Measurements from ENCODE around the gene LSP1.

Gene LSP1

DNA sequence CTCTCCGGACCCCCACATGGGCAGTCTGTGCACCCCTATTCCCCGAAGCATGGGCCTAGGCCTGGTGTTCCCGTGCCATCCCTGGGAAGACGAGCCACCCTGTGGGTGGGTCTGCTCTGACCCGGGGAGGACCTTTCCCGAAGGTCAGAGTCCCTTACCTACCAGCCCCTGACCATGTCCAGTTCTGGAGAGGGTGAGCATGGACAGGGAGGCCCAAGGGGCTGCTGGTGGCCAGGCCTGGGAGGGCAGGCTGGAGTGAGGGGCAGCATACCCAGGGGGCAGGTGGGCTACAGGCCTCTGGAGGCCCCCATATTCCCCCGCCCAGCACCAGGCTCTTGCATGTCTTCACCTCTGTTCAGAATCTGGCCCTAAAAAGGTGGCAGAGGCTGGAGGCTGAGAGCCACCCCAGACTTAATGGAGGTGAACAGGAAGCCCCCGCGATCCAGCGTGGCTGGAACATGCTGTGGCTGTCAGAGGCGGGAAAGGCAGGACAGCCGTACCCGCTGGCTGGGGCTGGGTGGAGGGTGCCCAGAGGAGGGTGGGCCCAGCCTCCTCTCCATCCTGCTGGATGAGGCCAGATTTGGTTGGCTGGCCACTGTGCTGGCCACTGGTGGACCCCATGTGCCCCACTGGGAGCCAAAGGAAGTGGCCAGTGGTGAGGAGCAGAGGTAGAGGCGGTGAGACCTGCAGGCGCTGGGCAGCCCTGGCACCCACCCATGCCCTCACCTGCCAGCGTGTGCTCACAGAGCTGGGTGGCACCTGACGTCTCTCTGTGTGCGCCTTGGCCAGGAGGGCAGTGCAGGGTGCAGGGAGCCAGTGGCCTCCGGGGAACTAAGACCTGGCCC lies 29.3 kb upstream of the LSP1 start:
- no peak overlapping the region for H3K4me2 ChIP-seq (ENCODE audit: low read depth, low read length)
- H2AFZ ChIP-seq (ENCODE audit: low read length): no peak overlapping the region
- H3K36me3 ChIP-seq (replicated peaks; ENCODE audit: insufficient read depth, low read length): no peaks in the 10 kb centered on the region
- no peaks in the 10 kb centered on the region for H3K4me1 ChIP-seq (ENCODE audit: low read length)
- H3K9me2 ChIP-seq (replicated peaks; ENCODE audit: insufficient read depth, low read length): no peaks in the 10 kb centered on the region
- H4K20me1 ChIP-seq (ENCODE audit: insufficient read depth, low read length): no peaks in the 10 kb centered on the region
- H3K27ac ChIP-seq (ENCODE audit: low read length): no peak overlapping the region
- no peak overlapping the region for H3K9ac ChIP-seq (ENCODE audit: low read length)
- peaks cover 85% of the 10 kb centered on the region for H3K27me3 ChIP-seq (replicated peaks; ENCODE audit: insufficient read depth, low read length)
- H3K9me3 ChIP-seq (replicated peaks; ENCODE audit: insufficient read depth, low read length): no peaks in the 10 kb centered on the region
- H3K79me2 ChIP-seq (ENCODE audit: low read length): no peaks in the 10 kb centered on the region
- no peak overlapping the region for H3K4me3 ChIP-seq (ENCODE audit: low read length)
- DNase-seq: no peak
- no peak for TF ChIP-seq EZH2phosphoT487 (IDR thresholded peaks at IDR 0.05; ENCODE audit: low read length)
- TF ChIP-seq, protein P1, sequence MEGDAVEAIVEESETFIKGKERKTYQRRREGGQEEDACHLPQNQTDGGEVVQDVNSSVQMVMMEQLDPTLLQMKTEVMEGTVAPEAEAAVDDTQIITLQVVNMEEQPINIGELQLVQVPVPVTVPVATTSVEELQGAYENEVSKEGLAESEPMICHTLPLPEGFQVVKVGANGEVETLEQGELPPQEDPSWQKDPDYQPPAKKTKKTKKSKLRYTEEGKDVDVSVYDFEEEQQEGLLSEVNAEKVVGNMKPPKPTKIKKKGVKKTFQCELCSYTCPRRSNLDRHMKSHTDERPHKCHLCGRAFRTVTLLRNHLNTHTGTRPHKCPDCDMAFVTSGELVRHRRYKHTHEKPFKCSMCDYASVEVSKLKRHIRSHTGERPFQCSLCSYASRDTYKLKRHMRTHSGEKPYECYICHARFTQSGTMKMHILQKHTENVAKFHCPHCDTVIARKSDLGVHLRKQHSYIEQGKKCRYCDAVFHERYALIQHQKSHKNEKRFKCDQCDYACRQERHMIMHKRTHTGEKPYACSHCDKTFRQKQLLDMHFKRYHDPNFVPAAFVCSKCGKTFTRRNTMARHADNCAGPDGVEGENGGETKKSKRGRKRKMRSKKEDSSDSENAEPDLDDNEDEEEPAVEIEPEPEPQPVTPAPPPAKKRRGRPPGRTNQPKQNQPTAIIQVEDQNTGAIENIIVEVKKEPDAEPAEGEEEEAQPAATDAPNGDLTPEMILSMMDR (IDR thresholded peaks at IDR 0.05; ENCODE audit: low read length): no peak
- TF ChIP-seq EZH2 (optimal IDR thresholded peaks at IDR 0.05; ENCODE audit: low read depth, low read length): no peak
- no peaks in the 10 kb centered on the region for H3F3A ChIP-seq (ENCODE audit: insufficient read depth, low read length)

DNA sequence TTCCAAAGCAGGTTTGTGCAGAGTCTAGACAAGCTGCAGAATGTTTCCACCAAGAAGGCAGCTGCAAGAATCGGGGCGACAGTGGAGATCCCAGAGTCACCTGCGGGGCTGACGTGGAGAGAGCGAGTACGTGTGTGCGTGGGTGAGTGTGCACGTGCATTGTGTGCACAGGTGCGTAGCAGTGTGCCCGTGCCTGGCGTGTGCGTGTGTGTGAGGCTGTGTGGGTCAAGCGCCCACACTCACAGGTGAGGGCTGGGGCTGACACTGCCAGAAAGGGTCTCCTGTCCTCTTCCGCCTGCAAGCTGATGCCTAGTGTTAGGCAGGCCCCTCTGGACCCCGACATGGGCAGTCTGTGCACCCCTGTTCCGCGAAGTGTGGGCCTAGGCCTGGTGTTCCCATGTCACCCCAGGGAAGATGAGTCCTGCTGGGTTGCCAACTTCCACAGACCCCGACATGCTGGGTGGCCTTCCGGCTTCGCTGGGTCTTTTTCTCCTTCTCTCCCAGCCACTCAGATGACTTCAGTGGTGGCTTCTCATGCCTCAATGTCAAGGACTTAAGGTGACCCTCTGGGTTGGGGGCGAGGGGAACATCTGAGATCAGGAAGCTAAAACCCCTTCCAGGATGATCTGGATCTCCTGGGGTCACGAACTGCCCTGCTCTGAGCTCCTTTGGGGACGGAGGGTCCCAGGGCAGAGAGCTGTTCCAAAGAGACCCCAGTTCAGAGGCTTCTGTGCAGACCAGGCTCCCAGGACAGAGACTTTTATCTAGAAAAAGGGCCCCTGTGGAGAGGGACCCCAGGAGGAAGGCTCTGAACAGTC lies 28.5 kb upstream of the LSP1 start:
- Histone ChIP-seq H4K20me1 (ENCODE audit: insufficient read depth, low read length) (no peaks in the 10 kb centered on the region), H3K4me3 (ENCODE audit: low read length) (no peak overlapping the region), H3K79me2 (ENCODE audit: low read length) (no peaks in the 10 kb centered on the region), H3K9me2 (replicated peaks; ENCODE audit: insufficient read depth, low read length) (no peaks in the 10 kb centered on the region), H3K9me3 (replicated peaks; ENCODE audit: insufficient read depth, low read length) (no peaks in the 10 kb centered on the region), H3F3A (ENCODE audit: insufficient read depth, low read length) (no peaks in the 10 kb centered on the region), H3K27me3 (replicated peaks; ENCODE audit: insufficient read depth, low read length) (peaks cover 85% of the 10 kb centered on the region), H2AFZ (ENCODE audit: low read length) (no peak overlapping the region), H3K36me3 (replicated peaks; ENCODE audit: insufficient read depth, low read length) (no peaks in the 10 kb centered on the region), H3K27ac (ENCODE audit: low read length) (no peak overlapping the region), H3K4me2 (ENCODE audit: low read depth, low read length) (no peak overlapping the region), H3K4me1 (ENCODE audit: low read length) (no peaks in the 10 kb centered on the region), H3K9ac (ENCODE audit: low read length) (no peak overlapping the region)
- TF ChIP-seq EZH2 (optimal IDR thresholded peaks at IDR 0.05; ENCODE audit: low read depth, low read length): no peak
- no peak for DNase-seq

DNA sequence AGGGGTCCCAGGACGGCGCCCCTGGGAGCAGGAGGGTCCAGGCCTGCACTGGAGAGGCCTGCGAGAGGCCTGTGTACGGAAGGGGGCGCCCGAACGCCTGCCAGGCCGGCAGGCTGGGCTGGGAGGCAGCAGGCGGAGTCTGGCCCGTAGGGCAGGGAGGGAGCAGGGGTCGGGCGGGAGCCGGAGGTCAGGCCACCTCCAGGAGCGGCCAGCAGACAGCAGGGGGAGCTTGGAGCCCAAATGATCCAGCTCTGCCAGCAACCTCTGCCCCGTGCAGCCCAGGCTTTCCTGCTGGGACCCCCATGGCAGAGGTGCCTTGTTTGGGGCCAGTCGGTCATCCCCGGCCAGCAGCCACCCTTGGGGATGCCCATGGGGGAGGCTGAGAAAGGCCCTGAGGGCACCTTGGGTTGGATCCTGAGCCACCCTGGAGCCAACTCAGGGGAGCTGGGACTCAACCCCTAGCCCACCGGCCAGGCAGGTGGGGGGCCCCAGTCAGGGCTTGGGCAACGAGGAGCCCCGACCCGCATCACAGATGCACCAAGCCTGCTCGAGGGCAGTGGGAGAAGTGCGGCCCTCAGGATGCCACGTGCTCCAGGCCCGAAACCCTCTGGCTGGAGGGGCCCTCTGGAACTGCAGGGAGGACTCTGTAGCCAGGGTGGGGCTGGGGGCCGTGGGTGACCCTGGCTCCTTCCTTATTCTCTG lies 27.7 kb upstream of the LSP1 start:
- no peaks in the 10 kb centered on the region for H3K9me2 ChIP-seq (replicated peaks; ENCODE audit: insufficient read depth, low read length)
- H3K4me1 ChIP-seq (ENCODE audit: low read length): no peaks in the 10 kb centered on the region
- no peak overlapping the region for H3K27ac ChIP-seq (ENCODE audit: low read length)
- no peaks in the 10 kb centered on the region for H3K79me2 ChIP-seq (ENCODE audit: low read length)
- H3K36me3 ChIP-seq (replicated peaks; ENCODE audit: insufficient read depth, low read length): no peaks in the 10 kb centered on the region
- TF ChIP-seq, protein P1 (IDR thresholded peaks at IDR 0.05; ENCODE audit: low read length): peak; percentile 54
- TF ChIP-seq EZH2 (optimal IDR thresholded peaks at IDR 0.05; ENCODE audit: low read depth, low read length) (no peak), EZH2phosphoT487 (IDR thresholded peaks at IDR 0.05; ENCODE audit: low read length) (no peak)
- H3K4me2 ChIP-seq (ENCODE audit: low read depth, low read length): no peak overlapping the region
- no peak overlapping the region for H2AFZ ChIP-seq (ENCODE audit: low read length)
- H3K9me3 ChIP-seq (replicated peaks; ENCODE audit: insufficient read depth, low read length): no peaks in the 10 kb centered on the region
- H3K4me3 ChIP-seq (ENCODE audit: low read length): no peak overlapping the region
- no peaks in the 10 kb centered on the region for H4K20me1 ChIP-seq (ENCODE audit: insufficient read depth, low read length)
- H3K9ac ChIP-seq (ENCODE audit: low read length): no peak overlapping the region
- peak; percentile 18 for DNase-seq
- no peaks in the 10 kb centered on the region for H3F3A ChIP-seq (ENCODE audit: insufficient read depth, low read length)
- H3K27me3 ChIP-seq (replicated peaks; ENCODE audit: insufficient read depth, low read length): peaks cover 85% of the 10 kb centered on the region

Measured in MM.1S (cell line).